Psoas muscle (tissue), 8 donors: ENCODE measurements around the gene RTN1. TPM values are rescaled to one million over a fixed set of nuclear protein-coding genes. Genes with fewer than 3 reads are reported as not detected.

Experiments
- ATAC-seq, 4 donors: fragments of 200-7000 bp; cut with Tn5 transposase; one replicate each; pipeline ENCODE4 v1.9.1; 2020; ENCODE audit warnings: moderate library complexity in 3 of 4, mild to moderate bottlenecking in 2 of 4
- DNase-seq, 2 donors: peaks; one replicate each; pipeline ENCODE4 v3.0.0-alpha.2; 2020
- H3K27ac ChIP-seq: fragments of 200-600 bp; one replicate; pipeline ENCODE4 v1.8.0; 2022
- H3K27me3 ChIP-seq, 3 donors: fragments of 200-600 bp in 1 of 3; one replicate each; pipeline versions ENCODE4 v1.6.1 to v1.8.0; 2013 to 2022; ENCODE audit warnings: low read length in 2 of 3, mild to moderate bottlenecking in 2 of 3, moderate library complexity in 1 of 3; ENCODE audit not compliant: insufficient read depth in 3 of 3
- H3K36me3 ChIP-seq, 2 donors: fragments of 200-600 bp in 1 of 2; one replicate each; pipeline versions ENCODE4 v1.6.1 to v1.8.0; 2013 to 2022; ENCODE audit warnings: low read depth in 1 of 2, mild to moderate bottlenecking in 1 of 2, moderate library complexity in 1 of 2; ENCODE audit not compliant: insufficient read depth in 1 of 2
- H3K4me1 ChIP-seq: fragments of 200-600 bp; one replicate; pipeline ENCODE4 v1.8.0; 2022
- H3K4me3 ChIP-seq: fragments of 200-600 bp; one replicate; pipeline ENCODE4 v1.8.0; 2022; ENCODE audit warnings: mild to moderate bottlenecking
- H3K9me3 ChIP-seq: fragments of 200-600 bp; one replicate; pipeline ENCODE4 v1.8.0; 2022
- WGBS, 3 donors: extraction: QIAGEN DNeasy Blood & Tissue Kit; methylation state at CpG; one replicate each; pipeline versions ENCODE4 v1.1.6 to v1.1.7; 2013; 5-methylcytosine and 5-hydroxymethylcytosine counted together
- intact Hi-C, 2 donors: fragments of 100-400 bp; cut with DNase I; formaldehyde crosslinking; loops; one replicate each; pipeline versions ENCODE4 v1.11.0 to v1.14.2; 2022
- polyA plus RNA-seq, 3 donors: library from polyadenylated mRNA; stranded (reverse); fragments of 200-250 nt; gene quantifications; one replicate each; pipeline ENCODE4 v1.2.3, GENCODE V29; 2013
- total RNA-seq, 4 donors: library from RNA; stranded (reverse); fragmentation: NEBNext Ultra II Directional in 2 of 4; extraction: Animal tissue kit (Norgen Biotek cat#: 25700) in 2 of 4; gene quantifications; one replicate each; pipeline versions ENCODE4 v1.2.1 to v1.2.4, GENCODE V29; 2021 to 2023
- TF ChIP-seq, protein P1 (sequence below): fragments of 200-600 bp; IDR thresholded peaks from one replicate; pipeline ENCODE4 v1.8.0; 2022; ENCODE audit warnings: antibody characterized with exemption
- donor health status: healthy with polysubstance abuse.
- donor health status: DM: no; HTN: no; CAD: no; lungs with moderate emphysema.
- donor health status: Bipolar disorder and iron deficiency.
- donor health status: healthy.
- donor health status: DM: yes; HTN: yes; CAD: no.
- donor health status: DM: no; HTN: no; CAD: no.
- donor health status: DM: no; HTN: no; CAD: no.
- donor health status: DM: yes; HTN: yes; CAD: no.

Gene RTN1
- total and polyA plus RNA-seq, 7 donors: 0.17 to 1.7 (median 0.74) TPM

DNA sequence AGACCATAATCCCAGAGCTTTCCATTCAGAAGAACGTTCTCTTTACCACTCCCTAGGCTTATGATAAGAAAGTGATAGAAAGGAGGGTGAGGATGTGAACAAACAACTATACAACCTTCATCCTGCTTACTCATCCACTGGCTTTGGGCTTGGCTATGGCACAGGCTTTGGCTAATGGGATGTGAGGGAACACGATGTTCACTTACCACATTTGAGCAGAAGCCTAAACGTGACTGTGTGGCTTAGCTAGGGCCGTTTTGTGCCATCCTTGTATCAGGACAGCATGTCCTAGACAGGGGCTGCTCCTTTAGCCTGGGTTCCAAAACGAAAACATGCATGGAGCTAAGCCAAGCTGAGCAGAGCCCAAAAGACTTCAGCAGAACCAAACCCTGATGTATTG is 175.4 kb downstream of the RTN1 start:
- no peaks in the 10 kb centered on the region for H3K4me1 ChIP-seq
- no peaks in the 10 kb centered on the region for H3K27me3 ChIP-seq
- H3K36me3 ChIP-seq: no peaks in the 10 kb centered on the region
- peak in 2 of 4 donors; percentile 83 to 85 for ATAC-seq
- H3K27ac ChIP-seq: no peak overlapping the region
- H3K4me3 ChIP-seq: no peak overlapping the region
- TF ChIP-seq, protein P1, sequence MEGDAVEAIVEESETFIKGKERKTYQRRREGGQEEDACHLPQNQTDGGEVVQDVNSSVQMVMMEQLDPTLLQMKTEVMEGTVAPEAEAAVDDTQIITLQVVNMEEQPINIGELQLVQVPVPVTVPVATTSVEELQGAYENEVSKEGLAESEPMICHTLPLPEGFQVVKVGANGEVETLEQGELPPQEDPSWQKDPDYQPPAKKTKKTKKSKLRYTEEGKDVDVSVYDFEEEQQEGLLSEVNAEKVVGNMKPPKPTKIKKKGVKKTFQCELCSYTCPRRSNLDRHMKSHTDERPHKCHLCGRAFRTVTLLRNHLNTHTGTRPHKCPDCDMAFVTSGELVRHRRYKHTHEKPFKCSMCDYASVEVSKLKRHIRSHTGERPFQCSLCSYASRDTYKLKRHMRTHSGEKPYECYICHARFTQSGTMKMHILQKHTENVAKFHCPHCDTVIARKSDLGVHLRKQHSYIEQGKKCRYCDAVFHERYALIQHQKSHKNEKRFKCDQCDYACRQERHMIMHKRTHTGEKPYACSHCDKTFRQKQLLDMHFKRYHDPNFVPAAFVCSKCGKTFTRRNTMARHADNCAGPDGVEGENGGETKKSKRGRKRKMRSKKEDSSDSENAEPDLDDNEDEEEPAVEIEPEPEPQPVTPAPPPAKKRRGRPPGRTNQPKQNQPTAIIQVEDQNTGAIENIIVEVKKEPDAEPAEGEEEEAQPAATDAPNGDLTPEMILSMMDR: no peak
- 31 to 52% (median 39%) methylated on average over 5 of the region's 5 CpGs for WGBS, 3 donors
- H3K9me3 ChIP-seq: peaks cover 8% of the 10 kb centered on the region
- intact Hi-C loops: no loop called here
- no peak for DNase-seq

DNA sequence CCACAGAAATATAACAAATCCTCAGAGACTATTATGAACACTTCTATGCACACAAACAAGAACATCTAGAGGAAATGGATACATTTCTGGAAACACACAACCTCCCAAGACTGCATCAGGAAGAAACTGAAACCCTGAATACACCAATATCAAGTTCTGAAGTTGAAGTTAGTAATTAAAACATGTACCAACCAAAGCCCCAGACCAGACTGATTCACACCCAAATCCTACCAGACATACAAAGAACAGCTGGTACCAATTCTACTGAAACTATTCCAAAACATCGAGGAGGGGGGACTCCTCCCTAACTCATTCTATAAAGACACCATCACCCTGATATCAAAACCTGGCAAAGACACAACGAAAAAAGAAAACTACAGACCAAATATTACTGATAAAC is 179.3 kb downstream of the RTN1 start:
- Histone ChIP-seq H3K9me3 (peaks cover 8% of the 10 kb centered on the region), H3K36me3 (no peaks in the 10 kb centered on the region), H3K27me3 (no peaks in the 10 kb centered on the region), H3K4me3 (no peak overlapping the region), H3K4me1 (no peaks in the 10 kb centered on the region), H3K27ac (no peak overlapping the region)
- DNase-seq: no peak
- no peak for ATAC-seq
- intact Hi-C loops: no loop called here
- 42 to 53% (median 47%) methylated on average over 2 of the region's 2 CpGs for WGBS, 3 donors
- TF ChIP-seq, protein P1: no peak

DNA sequence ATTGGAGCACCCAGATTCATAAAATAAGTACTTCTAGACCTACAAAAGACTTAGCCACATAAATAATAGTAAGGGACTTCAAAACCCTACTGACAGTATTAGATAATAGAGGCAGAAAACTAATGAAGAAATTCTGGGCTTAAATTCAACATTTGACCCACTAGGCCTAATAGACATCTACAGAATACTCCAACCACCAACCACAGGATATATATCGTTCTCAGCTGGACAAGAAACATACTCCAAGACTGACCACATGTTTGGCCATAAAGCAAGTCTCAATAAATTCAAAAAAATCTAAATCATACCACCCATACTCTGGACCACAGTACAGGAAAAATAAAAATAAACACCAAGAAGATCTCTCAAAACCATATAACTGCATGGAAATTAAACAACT is 180.2 kb downstream of the RTN1 start:
- Histone ChIP-seq H3K36me3 (no peaks in the 10 kb centered on the region), H3K27ac (no peak overlapping the region), H3K27me3 (no peaks in the 10 kb centered on the region), H3K9me3 (peaks cover 8% of the 10 kb centered on the region), H3K4me1 (no peaks in the 10 kb centered on the region), H3K4me3 (no peak overlapping the region)
- intact Hi-C loops: no loop called here
- TF ChIP-seq, protein P1: no peak
- no peak for DNase-seq
- no peak for ATAC-seq
- WGBS, 3 donors: 18 to 64% (median 38%) methylated on average over 1 of the region's 1 CpG

DNA sequence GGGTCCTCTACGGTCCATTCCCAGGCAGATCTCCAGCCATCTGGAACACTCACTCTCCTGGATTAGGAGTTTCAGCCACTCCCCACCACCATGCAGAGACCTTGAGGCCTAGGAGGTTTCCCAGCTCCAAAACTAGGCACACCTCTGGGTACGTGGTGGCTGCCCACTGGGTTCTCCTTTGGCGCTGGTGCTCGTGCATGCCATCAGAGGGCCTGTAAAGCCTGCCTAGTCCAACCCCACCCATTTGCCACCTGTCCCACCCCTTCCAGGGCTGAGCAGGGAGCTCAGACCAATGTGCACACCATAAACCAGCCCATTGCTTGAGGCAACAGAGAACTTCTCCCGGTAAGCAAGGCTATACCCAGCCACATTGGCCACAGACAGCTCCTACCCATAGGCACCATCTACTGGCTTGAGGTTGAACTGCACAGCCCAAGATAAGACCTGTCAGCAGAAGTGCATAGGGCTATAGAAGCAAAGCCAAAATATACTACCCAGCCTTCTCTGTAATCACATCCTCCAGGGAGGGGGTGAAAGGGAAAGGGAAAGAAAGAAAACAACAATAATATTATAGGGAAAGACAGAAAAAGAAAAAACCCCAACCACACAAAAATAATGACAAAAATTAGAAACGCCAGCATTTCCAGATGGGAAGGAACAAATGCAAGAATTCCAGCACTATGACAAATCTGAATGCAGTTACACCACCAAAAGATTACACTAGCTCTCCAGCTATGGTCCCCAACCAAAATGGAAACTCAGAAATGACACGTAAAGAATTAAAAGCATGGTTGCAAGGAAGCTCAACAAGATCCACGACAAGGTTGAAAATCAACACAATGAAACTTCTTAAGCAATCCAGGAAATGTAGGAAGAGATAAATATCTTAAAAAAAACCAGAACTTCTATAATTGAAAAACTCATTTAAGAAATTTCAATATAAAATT is 182.1 kb downstream of the RTN1 start:
- WGBS, 3 donors: 66 to 68% (median 68%) methylated on average over 8 of the region's 8 CpGs
- intact Hi-C loops: no loop called here
- no peak overlapping the region for H3K27ac ChIP-seq
- no peaks in the 10 kb centered on the region for H3K36me3 ChIP-seq
- peak in 2 of 4 donors; percentile 54 to 67 for ATAC-seq
- H3K9me3 ChIP-seq: peaks cover 8% of the 10 kb centered on the region
- no peak for DNase-seq
- H3K4me1 ChIP-seq: no peaks in the 10 kb centered on the region
- no peak overlapping the region for H3K4me3 ChIP-seq
- no peaks in the 10 kb centered on the region for H3K27me3 ChIP-seq
- TF ChIP-seq, protein P1: peak; percentile 45
